SK-MEL-5 (cell line): ENCODE results near the gene IVD. TPM values are rescaled to one million over a fixed set of nuclear protein-coding genes. Genes with fewer than 3 reads are reported as not detected.

ENCODE experiments used
- DNase-seq: peaks from one replicate; pipeline ENCODE4 v3.0.0-alpha.2; 2016; ENCODE audit warnings: low read depth, low spot score
- in situ Hi-C: cut with HindIII; loops from 2 replicates; pipeline ENCODE4 v1.10.0; 2016; ENCODE audit warnings: low sequenced_read_pairs, high pct_unique_total_duplicates, low pct_unique_long_range_greater_than_20kb
- total RNA-seq: library from RNA; depleted of rRNA; stranded (reverse); fragments of >200 nt; shearing (Covaris generic); gene quantifications from 2 replicates; pipeline ENCODE4 v1.2.3, GENCODE V29; 2014; rRNA removed

Gene IVD
- total RNA-seq, 1 experiment from 2014 or later, result 23.3 TPM

DNA sequence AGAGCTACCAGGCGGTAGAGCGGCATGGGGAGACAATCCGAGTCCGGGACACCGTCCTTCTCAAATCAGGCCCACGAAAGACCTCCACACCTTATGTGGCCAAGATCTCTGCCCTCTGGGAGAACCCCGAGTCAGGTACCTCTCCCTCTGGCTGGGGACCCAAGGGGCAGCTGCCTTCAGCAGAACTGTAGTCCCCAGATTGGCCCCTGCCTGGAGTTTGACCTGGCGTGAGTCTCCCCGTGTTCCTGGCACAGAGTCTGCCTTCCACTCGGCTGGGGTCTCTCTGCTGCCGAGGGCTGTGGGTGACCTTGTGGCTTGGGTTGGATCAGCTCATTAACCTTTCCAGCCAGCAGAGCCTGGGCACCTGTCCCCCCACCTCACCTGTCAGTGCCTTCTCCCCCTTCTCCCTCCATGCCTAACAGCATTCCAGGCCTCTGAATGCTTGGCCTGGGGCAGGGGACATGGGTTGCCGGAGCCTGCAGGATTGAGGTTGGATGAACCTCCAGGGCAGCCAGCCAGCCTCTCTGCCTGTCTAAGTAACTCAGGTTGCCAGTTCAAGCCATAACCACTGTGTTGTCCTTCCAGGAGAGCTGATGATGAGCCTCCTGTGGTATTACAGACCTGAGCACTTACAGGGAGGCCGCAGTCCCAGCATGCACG is 58.4 kb downstream of the IVD start:
- no peak for DNase-seq
- in situ Hi-C loops, result no loop called here

DNA sequence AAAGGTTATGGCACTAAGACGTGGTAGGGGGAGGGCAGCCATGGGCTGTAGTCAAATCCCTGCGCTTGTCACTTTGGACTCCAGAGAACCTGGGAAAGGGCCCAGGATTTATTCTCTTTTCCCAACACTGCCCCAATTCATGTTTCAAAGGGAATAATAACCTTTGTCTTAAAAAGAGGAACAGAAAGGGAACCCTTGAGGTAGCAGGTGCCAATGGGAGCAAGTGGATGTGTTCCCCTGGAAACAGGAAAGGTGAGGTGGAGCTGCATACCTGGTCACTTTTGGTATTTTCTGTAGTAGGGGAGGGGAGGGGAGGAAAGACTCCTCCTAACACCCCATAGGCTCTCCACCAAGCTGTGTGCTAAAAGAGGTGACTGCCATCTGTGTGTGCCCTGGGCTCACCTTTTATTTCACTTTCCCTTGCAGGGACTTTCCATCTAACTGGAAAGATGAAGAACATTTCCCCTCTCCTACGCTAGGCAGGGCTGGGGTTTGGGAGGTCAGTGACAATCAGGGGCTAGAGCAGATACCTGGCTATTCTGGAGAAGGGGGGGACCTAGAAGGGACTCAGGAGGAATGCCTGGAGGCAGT is 59.1 kb downstream of the IVD start:
- in situ Hi-C loops, result no loop called here
- DNase-seq, result no peak

DNA sequence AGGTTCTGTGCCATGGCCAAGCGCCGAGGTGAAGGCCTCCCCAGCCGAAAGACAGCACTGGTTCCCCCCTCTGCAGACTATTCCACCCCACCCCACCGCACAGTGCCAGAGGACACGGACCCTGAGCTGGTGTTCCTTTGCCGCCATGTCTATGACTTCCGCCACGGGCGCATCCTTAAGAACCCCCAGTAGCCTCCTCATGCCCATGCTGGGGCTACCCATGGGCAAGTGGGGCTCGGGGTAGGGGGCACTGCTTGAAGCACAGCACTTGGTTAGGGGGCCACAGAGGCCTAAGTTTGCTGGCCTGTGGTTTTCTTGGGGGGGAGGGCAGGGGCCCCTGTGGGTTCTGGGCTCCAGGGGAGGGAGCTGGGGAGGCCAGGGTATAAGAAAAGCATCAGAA is 60.3 kb downstream of the IVD start:
- in situ Hi-C loops, result no loop called here
- DNase-seq, result no peak

DNA sequence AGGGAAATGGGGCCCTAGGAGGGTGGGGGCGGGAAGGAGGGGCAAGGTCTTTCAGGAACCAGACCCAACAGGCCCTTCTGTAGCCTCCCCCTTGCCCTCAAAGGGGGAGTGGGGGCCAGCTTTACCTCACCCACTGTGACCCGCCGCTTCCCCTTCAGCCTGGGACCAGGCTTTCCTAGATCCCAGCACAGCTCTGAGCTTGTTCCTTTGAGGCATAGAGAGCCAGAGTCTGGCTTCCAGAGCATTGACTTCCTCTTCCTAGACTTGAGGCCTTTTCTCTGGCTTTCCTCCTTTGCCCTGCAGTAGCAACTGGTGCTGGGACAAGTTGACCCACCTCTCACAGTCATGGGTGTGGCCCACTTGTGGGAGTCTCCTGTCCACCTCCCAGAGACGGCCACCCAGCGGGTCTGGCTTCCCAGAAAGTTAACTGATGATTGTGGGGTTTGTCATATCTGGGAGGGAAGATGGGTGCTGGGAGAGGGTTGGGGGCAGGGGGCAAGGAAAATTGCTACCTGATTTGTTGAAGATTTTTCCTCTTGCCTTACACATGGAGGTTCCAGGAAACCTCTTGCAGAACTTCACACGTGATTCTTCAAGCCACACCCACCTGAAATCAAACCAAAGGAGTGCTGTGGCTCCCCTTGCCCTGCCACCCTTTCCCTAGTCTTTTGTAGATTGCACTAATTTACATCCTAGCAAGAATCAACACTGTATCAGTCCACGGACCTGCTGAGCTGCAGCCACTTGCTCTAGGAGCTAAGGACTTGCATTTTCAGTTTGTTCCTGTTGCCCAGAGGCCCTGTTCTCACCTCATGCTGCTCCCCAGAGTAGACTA is 61.0 kb downstream of the IVD start:
- in situ Hi-C loops, result no loop called here
- DNase-seq, result no peak

GRCh38 chr15:40467261-40467615 is 61.6 kb downstream of the IVD start:
- no peak for DNase-seq
- in situ Hi-C loops, result no loop called here

- in situ Hi-C loops, result no loop called here
- DNase-seq, result no peak
Measured at GRCh38 chr15:40468898-40469331, 63.3 kb downstream of the IVD start.

DNA sequence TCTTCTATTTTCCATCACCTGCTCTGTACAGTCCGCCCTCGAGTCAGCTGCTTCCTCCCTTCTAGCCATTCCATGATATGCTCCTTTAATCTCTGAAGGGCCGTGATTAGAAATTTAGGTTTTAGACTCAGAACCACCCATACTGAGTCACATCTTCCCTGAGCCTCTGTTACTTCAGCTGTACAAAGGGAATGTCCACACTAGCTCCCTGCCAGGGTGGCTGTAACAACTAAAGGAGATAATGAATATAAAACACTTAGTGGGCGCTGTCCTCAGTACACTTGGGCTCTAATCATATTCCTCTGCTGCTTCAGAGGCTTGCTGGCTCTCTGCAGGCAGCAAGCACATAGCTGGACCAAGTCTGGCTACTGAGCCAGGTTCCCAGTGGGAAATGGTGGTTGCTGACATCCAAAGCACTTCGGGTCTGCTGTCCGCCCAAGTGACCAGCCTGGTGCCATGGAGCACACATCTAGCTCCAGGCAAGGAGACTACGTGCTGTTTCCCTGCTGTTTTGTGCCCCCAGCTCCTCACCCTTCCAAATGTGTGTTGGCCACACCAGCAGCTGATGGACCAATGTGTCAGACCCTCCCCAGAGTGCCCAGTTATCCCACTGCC is 64.3 kb downstream of the IVD start:
- no peak for DNase-seq
- in situ Hi-C loops, result no loop called here

GRCh38 chr15:40470423-40471104 is 65.0 kb downstream of the IVD start, which contains the start of gene CHST14:
Gene CHST14 (plus strand): TSS chr15:40470984. CDS start chr15:40471214, 230 bp downstream.
- DNase-seq, result peak; percentile 41
- in situ Hi-C loops, result no loop called here

Other genes starting within 250 kb of the IVD start
- gene BUB1B, start 244.7 kb upstream of the IVD start, total RNA-seq, result 34.6 and 36.9 TPM in 2 replicates
- gene PAK6, start 166.7 kb upstream of the IVD start, total RNA-seq, result not detected in 2 replicates
- gene ANKRD63, start 122.7 kb upstream of the IVD start, total RNA-seq, result 0.16 and 0.29 TPM in 2 replicates
- 1.9 and 3.2 TPM in 2 replicates for gene PLCB2, start 97.9 kb upstream of the IVD start, total RNA-seq
- 11.5 and 12.3 TPM in 2 replicates for gene INAFM2, start 82.1 kb upstream of the IVD start, total RNA-seq
- gene CCDC9B, start 64.9 kb upstream of the IVD start, total RNA-seq, result 5.0 and 5.5 TPM in 2 replicates
- gene PHGR1, start 54.8 kb upstream of the IVD start, total RNA-seq, result not detected in 2 replicates
- 0.34 and 0.80 TPM in 2 replicates for gene DISP2, start 47.6 kb upstream of the IVD start, total RNA-seq
- 39.7 and 41.8 TPM in 2 replicates for gene KNSTRN, start 23.1 kb upstream of the IVD start, total RNA-seq
- gene BAHD1, start 35.2 kb downstream of the IVD start, total RNA-seq, result 9.1 and 10.7 TPM in 2 replicates
- gene CHST14, start 65.2 kb downstream of the IVD start, total RNA-seq, result 15.5 and 16.4 TPM in 2 replicates
- 8.9 and 21.6 TPM in 2 replicates for gene CCDC32, start 159.2 kb downstream of the IVD start, total RNA-seq
- gene RPUSD2, start 163.5 kb downstream of the IVD start, total RNA-seq, result 13.7 and 17.9 TPM in 2 replicates
- gene KNL1, start 188.5 kb downstream of the IVD start, total RNA-seq, result 17.2 and 18.4 TPM in 2 replicates